ENCODE data around the gene ELOVL2.

Gene ELOVL2

GRCh38 chr6:11035616-11036350 lies 8.3 kb downstream of the ELOVL2 start:
- H3K4me2 ChIP-seq: no peak overlapping the region
- H3K36me3 ChIP-seq (ENCODE audit: insufficient read depth): no peaks in the 10 kb centered on the region
- H4K20me1 ChIP-seq (ENCODE audit: insufficient read depth): no peaks in the 10 kb centered on the region
- H3K27me3 ChIP-seq (ENCODE audit: insufficient read depth, low read depth): no peaks in the 10 kb centered on the region
- no peak overlapping the region for H3K27ac ChIP-seq
- no peak overlapping the region for H3K9ac ChIP-seq
- H2AFZ ChIP-seq (ENCODE audit: low read depth): no peak overlapping the region
- H3K79me2 ChIP-seq (ENCODE audit: insufficient read depth, low read depth): no peaks in the 10 kb centered on the region
- no peak overlapping the region for H3K4me3 ChIP-seq (IDR thresholded peaks at IDR 0.05; ENCODE audit: insufficient read depth, low read depth, low read length)
- H3K4me1 ChIP-seq (ENCODE audit: low read depth, poor library complexity, severe bottlenecking): no peaks in the 10 kb centered on the region
- no peak for TF ChIP-seq CTCF (conservative IDR thresholded peaks at IDR 0.05; ENCODE audit: low read depth, low read length)

- no peaks in the 10 kb centered on the region for H3K27me3 ChIP-seq (ENCODE audit: insufficient read depth, low read depth)
- H3K36me3 ChIP-seq (ENCODE audit: insufficient read depth): no peaks in the 10 kb centered on the region
- TF ChIP-seq CTCF (conservative IDR thresholded peaks at IDR 0.05; ENCODE audit: low read depth, low read length): no peak
- no peaks in the 10 kb centered on the region for H3K79me2 ChIP-seq (ENCODE audit: insufficient read depth, low read depth)
- H3K4me1 ChIP-seq (ENCODE audit: low read depth, poor library complexity, severe bottlenecking): no peaks in the 10 kb centered on the region
- H3K27ac ChIP-seq: no peak overlapping the region
- H4K20me1 ChIP-seq (ENCODE audit: insufficient read depth): no peaks in the 10 kb centered on the region
- no peak overlapping the region for H3K9ac ChIP-seq
- no peak overlapping the region for H3K4me2 ChIP-seq
- H3K4me3 ChIP-seq (IDR thresholded peaks at IDR 0.05; ENCODE audit: insufficient read depth, low read depth, low read length): no peak overlapping the region
- H2AFZ ChIP-seq (ENCODE audit: low read depth): no peak overlapping the region
These were observed 10.3 kb downstream of the ELOVL2 start for GRCh38 chr6:11033825-11034224.

GRCh38 chr6:11030904-11031303 lies 13.2 kb downstream of the ELOVL2 start:
- no peak overlapping the region for H3K9ac ChIP-seq
- H3K4me1 ChIP-seq (ENCODE audit: low read depth, poor library complexity, severe bottlenecking): peaks cover 8% of the 10 kb centered on the region
- no peak overlapping the region for H3K4me2 ChIP-seq
- H3K79me2 ChIP-seq (ENCODE audit: insufficient read depth, low read depth): no peaks in the 10 kb centered on the region
- H3K27me3 ChIP-seq (ENCODE audit: insufficient read depth, low read depth): no peaks in the 10 kb centered on the region
- TF ChIP-seq CTCF (conservative IDR thresholded peaks at IDR 0.05; ENCODE audit: low read depth, low read length): no peak
- H3K36me3 ChIP-seq (ENCODE audit: insufficient read depth): no peaks in the 10 kb centered on the region
- H4K20me1 ChIP-seq (ENCODE audit: insufficient read depth): no peaks in the 10 kb centered on the region
- no peak overlapping the region for H3K4me3 ChIP-seq (IDR thresholded peaks at IDR 0.05; ENCODE audit: insufficient read depth, low read depth, low read length)
- no peak overlapping the region for H3K27ac ChIP-seq
- no peak overlapping the region for H2AFZ ChIP-seq (ENCODE audit: low read depth)

GRCh38 chr6:11028959-11029358 lies 15.1 kb downstream of the ELOVL2 start:
- Histone ChIP-seq H2AFZ (ENCODE audit: low read depth) (no peak overlapping the region), H3K4me3 (IDR thresholded peaks at IDR 0.05; ENCODE audit: insufficient read depth, low read depth, low read length) (no peak overlapping the region), H3K4me2 (no peak overlapping the region), H3K36me3 (ENCODE audit: insufficient read depth) (no peaks in the 10 kb centered on the region), H3K9ac (no peak overlapping the region), H3K79me2 (ENCODE audit: insufficient read depth, low read depth) (no peaks in the 10 kb centered on the region), H4K20me1 (ENCODE audit: insufficient read depth) (no peaks in the 10 kb centered on the region), H3K27me3 (ENCODE audit: insufficient read depth, low read depth) (no peaks in the 10 kb centered on the region), H3K4me1 (ENCODE audit: low read depth, poor library complexity, severe bottlenecking) (peaks cover 8% of the 10 kb centered on the region), H3K27ac (no peak overlapping the region)
- no peak for TF ChIP-seq CTCF (conservative IDR thresholded peaks at IDR 0.05; ENCODE audit: low read depth, low read length)

Data from KMS-11 (cell line).